ENCODE results near the gene RALA.

DNA sequence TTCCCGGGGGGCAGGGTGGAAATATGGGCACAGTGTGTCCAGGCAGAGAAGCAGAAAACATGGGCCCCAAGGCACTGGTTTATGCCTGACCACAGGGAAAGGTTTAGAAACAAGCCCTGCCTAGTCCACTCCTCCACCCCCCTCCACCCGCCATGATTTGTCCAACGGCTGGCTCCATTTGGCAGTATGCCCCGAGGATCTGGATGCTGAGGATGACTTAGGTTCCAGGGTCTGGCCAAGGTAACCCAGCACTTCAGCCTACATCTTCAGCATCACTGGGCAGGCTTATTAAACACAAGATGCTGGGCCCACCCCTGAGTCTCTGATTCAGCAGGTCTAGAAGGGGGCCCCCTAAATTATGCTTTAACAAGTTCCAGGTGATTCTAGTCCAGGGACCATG lies 121.9 kb downstream of the RALA start:
- TF ChIP-seq, protein P1, sequence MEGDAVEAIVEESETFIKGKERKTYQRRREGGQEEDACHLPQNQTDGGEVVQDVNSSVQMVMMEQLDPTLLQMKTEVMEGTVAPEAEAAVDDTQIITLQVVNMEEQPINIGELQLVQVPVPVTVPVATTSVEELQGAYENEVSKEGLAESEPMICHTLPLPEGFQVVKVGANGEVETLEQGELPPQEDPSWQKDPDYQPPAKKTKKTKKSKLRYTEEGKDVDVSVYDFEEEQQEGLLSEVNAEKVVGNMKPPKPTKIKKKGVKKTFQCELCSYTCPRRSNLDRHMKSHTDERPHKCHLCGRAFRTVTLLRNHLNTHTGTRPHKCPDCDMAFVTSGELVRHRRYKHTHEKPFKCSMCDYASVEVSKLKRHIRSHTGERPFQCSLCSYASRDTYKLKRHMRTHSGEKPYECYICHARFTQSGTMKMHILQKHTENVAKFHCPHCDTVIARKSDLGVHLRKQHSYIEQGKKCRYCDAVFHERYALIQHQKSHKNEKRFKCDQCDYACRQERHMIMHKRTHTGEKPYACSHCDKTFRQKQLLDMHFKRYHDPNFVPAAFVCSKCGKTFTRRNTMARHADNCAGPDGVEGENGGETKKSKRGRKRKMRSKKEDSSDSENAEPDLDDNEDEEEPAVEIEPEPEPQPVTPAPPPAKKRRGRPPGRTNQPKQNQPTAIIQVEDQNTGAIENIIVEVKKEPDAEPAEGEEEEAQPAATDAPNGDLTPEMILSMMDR (IDR thresholded peaks at IDR 0.05), result no peak
- TF ChIP-seq ZFX (IDR thresholded peaks at IDR 0.05; ENCODE audit: borderline replicate concordance), result no peak

All from 22Rv1 (cell line).